ENCODE measurements around the gene PXN.
A peak's percentile ranks its signal among the peaks of the same experiment; 100 is the strongest.

PXN gene

GRCh38 chr12:120235369-120236323 lies 29.9 kb downstream of the PXN start:
- no peak for DNase-seq
- Histone ChIP-seq H3K27me3 (replicated peaks) (no peaks in the 10 kb centered on the region), H3K36me3 (replicated peaks) (peaks cover 2% of the 10 kb centered on the region), H3K27ac (peak overlapping the region; percentile 94), H3K4me3 (ENCODE audit: low read depth, low read length) (no peak overlapping the region)
- TF ChIP-seq CTCF (IDR thresholded peaks at IDR 0.05; ENCODE audit: low read depth, low read length, missing control alignments): peak; percentile 65
- in situ Hi-C loops (cut with HindIII; ENCODE audit: low pct_ligation_motif_present, low sequenced_read_pairs): no loop called here

- peak; percentile 98 for DNase-seq
- H3K4me3 ChIP-seq (ENCODE audit: low read depth, low read length): no peak overlapping the region
- peak; percentile 76 for TF ChIP-seq CTCF (IDR thresholded peaks at IDR 0.05; ENCODE audit: low read depth, low read length, missing control alignments)
- peak overlapping the region; percentile 94 for H3K27ac ChIP-seq
- H3K27me3 ChIP-seq (replicated peaks): no peaks in the 10 kb centered on the region
- in situ Hi-C loops (cut with HindIII; ENCODE audit: low pct_ligation_motif_present, low sequenced_read_pairs): no loop called here
- H3K36me3 ChIP-seq (replicated peaks): peaks cover 2% of the 10 kb centered on the region
Measured at GRCh38 chr12:120234643-120235368, 30.7 kb downstream of the PXN start.

- Histone ChIP-seq H3K27ac (peak overlapping the region; percentile 94), H3K36me3 (replicated peaks) (peaks cover 4% of the 10 kb centered on the region), H3K4me3 (ENCODE audit: low read depth, low read length) (peak overlapping the region; percentile 26), H3K27me3 (replicated peaks) (no peaks in the 10 kb centered on the region)
- TF ChIP-seq CTCF (IDR thresholded peaks at IDR 0.05; ENCODE audit: low read depth, low read length, missing control alignments): peak; percentile 58
- DNase-seq: peak; percentile 94
- in situ Hi-C loops (cut with HindIII; ENCODE audit: low pct_ligation_motif_present, low sequenced_read_pairs): no loop called here
Measured at GRCh38 chr12:120231316-120232011, 34.1 kb downstream of the PXN start.

GRCh38 chr12:120230974-120231315 lies 34.6 kb downstream of the PXN start:
- Histone ChIP-seq H3K4me3 (ENCODE audit: low read depth, low read length) (peak overlapping the region; percentile 26), H3K27ac (peak overlapping the region; percentile 94), H3K27me3 (replicated peaks) (no peaks in the 10 kb centered on the region), H3K36me3 (replicated peaks) (peaks cover 9% of the 10 kb centered on the region)
- no peak for DNase-seq
- in situ Hi-C loops (cut with HindIII; ENCODE audit: low pct_ligation_motif_present, low sequenced_read_pairs): no loop called here
- no peak for TF ChIP-seq CTCF (IDR thresholded peaks at IDR 0.05; ENCODE audit: low read depth, low read length, missing control alignments)

GRCh38 chr12:120230326-120230973 lies 35.1 kb downstream of the PXN start:
- in situ Hi-C loops (cut with HindIII; ENCODE audit: low pct_ligation_motif_present, low sequenced_read_pairs): no loop called here
- Histone ChIP-seq H3K27ac (peak overlapping the region; percentile 94), H3K27me3 (replicated peaks) (no peaks in the 10 kb centered on the region), H3K4me3 (ENCODE audit: low read depth, low read length) (peak overlapping the region; percentile 26), H3K36me3 (replicated peaks) (peaks cover 14% of the 10 kb centered on the region)
- no peak for TF ChIP-seq CTCF (IDR thresholded peaks at IDR 0.05; ENCODE audit: low read depth, low read length, missing control alignments)
- peak; percentile 97 for DNase-seq
